Choroid plexus epithelial cell (primary cell): Measurements from ENCODE around the gene PPP1R8.
"Not testable (repeated sequence)": the region's sequence is repeated elsewhere in the genome, so short reads cannot be mapped to it uniquely, and the experiment has no call there.

Experiments used
- DNase-seq: peaks from one replicate; pipeline ENCODE4 v3.0.0-alpha.2; 2010; ENCODE audit warnings: low read depth
- H3K4me3 ChIP-seq: 2 replicates; pipeline ENCODE4 v1.5.1; 2011; ENCODE audit warnings: low read depth, mild to moderate bottlenecking, control low read depth, low read length, moderate library complexity
- TF ChIP-seq, protein P1 (sequence below): conservative IDR thresholded peaks from 2 replicates; pipeline ENCODE4 v1.5.1; 2011; ENCODE audit warnings: low read depth, mild to moderate bottlenecking, control low read depth, inconsistent platforms, low read length, moderate library complexity

PPP1R8 gene

DNA sequence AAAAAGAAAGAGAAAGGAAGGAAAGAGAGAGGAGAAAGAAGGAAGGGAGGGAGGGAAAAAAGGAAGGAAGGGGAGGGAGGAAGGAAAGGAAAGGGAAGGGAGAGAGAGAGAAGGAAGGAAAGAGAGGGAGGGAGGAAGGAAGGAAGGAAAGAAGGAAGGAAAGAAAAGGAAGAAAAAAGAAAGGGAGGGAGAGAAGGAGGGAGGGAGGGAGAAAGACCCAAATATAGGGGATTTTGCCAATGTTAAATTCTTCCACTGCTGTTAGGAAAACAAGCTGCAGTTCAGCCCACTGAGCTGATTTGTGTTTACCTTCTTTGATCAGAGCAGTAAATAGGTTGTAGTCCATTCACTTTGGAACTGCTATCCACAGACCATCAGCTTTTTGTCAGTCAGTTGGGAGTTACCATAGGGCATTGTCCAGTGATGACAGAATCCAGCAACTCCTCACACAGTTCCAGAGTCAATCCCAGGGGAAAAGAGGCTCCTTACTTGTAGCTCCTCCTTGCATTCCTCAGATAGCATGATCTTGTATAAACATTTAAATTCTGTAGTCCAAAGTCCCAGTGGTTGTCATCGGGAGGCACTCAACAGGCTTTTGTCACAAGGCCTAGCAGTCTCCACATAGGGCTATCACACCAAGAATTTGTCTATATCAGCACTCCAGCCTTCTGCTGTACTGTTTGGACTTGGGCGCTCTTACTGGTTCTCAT lies 13.5 kb upstream of the PPP1R8 start:
- no peak overlapping the region for H3K4me3 ChIP-seq
- peak; percentile 67 for DNase-seq
- TF ChIP-seq, protein P1, sequence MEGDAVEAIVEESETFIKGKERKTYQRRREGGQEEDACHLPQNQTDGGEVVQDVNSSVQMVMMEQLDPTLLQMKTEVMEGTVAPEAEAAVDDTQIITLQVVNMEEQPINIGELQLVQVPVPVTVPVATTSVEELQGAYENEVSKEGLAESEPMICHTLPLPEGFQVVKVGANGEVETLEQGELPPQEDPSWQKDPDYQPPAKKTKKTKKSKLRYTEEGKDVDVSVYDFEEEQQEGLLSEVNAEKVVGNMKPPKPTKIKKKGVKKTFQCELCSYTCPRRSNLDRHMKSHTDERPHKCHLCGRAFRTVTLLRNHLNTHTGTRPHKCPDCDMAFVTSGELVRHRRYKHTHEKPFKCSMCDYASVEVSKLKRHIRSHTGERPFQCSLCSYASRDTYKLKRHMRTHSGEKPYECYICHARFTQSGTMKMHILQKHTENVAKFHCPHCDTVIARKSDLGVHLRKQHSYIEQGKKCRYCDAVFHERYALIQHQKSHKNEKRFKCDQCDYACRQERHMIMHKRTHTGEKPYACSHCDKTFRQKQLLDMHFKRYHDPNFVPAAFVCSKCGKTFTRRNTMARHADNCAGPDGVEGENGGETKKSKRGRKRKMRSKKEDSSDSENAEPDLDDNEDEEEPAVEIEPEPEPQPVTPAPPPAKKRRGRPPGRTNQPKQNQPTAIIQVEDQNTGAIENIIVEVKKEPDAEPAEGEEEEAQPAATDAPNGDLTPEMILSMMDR, result no peak

DNA sequence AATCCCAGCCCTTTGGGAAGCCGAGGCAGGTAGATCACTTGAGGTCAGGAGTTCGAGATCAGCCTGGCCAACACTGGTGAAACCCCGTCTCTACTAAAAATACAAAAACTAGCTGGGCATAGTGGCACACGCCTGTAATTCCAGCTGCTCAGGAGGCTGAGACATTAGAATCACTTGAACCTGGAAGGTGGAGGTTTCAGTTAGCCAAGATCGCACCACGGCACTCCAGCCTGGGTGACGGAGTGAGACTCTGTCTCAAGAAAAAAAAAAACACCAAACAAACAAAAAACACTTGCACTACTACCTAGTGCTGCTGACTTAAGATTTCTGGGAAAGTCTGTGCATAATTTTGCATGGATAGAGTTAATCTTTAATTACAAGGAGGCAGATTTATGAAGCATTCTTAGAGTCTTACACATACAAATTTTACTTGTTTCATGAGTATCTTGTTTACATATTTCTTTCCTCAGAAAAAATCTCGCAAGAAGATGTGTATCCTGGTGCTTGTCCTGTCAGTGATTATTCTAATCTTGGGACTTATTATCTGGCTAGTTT lies 8.7 kb upstream of the PPP1R8 start:
- H3K4me3 ChIP-seq, result no peak overlapping the region
- TF ChIP-seq, protein P1, result no peak
- DNase-seq, result no peak

DNA sequence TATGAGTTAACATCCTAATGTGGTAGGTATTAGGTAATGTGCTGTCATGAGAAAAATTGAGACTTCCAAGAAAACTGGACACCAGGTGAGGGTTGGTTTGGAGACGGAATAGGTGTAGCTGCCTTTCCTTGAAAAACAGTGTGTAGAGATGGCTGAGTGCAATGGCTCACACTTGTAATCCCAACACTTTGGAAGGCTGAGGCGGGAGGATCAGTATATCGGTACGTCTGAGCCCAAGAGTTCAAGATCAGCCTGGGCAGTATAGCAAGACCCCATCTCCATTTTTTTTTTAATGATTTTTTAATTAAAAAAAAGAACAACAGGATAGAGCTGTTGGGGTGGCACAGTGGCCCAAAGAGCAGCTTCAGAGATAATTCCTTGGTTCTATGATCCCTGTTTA lies 6.8 kb upstream of the PPP1R8 start:
- no peak for DNase-seq
- TF ChIP-seq, protein P1, result no peak

DNA sequence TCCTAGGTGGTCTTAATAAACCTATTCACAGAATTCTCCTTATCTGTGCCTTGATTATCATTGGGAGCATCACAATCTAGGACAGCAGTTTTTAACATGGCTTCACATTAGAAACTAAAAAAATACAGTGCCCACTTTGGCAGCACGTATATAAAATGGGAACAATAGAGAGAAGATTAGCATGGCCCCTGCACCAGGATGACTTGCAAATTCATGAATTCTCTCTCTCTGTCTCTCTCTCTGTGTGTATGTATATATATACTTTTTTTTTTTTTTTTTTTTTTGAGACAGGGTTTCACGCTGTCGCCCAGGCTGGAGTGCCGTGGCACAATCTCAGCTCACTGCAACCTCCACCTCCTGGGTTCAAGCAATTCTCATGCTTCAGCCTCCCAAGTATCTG lies 6.2 kb upstream of the PPP1R8 start:
- no peak for DNase-seq
- TF ChIP-seq, protein P1, result no peak
- H3K4me3 ChIP-seq, result no peak overlapping the region

More for the DNA sequence above, 6.8 kb upstream of the PPP1R8 start:
- no peak overlapping the region for H3K4me3 ChIP-seq

DNA sequence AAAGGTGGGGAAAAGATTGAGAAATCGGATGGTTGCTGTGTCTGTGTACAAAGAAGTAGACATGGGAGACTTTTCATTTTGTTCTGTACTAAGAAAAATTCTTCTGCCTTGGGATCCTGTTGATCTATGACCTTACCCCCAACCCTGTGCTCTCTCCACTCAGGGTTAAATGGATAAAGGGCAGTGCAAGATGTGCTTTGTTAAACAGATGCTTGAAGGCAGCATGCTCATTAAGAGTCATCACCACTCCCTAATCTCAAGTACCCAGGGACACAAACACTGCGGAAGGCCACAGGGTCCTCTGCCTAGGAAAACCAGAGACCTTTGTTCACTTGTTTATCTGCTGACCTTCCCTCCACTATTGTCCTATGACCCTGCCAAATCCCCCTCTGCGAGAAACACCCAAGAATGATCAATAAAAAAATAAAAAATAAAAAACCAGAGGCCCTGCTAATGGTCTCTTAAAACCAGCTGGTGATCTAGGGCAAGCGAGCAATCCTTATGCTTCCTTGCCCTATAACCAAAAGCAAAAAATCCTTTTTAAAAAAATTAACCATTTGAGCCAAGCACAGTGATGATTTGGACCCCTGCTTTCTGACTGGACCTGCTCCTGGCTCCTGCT lies 1.1 kb upstream of the PPP1R8 start:
- DNase-seq, H3K4me3 ChIP-seq: not testable (repeated sequence)

DNA sequence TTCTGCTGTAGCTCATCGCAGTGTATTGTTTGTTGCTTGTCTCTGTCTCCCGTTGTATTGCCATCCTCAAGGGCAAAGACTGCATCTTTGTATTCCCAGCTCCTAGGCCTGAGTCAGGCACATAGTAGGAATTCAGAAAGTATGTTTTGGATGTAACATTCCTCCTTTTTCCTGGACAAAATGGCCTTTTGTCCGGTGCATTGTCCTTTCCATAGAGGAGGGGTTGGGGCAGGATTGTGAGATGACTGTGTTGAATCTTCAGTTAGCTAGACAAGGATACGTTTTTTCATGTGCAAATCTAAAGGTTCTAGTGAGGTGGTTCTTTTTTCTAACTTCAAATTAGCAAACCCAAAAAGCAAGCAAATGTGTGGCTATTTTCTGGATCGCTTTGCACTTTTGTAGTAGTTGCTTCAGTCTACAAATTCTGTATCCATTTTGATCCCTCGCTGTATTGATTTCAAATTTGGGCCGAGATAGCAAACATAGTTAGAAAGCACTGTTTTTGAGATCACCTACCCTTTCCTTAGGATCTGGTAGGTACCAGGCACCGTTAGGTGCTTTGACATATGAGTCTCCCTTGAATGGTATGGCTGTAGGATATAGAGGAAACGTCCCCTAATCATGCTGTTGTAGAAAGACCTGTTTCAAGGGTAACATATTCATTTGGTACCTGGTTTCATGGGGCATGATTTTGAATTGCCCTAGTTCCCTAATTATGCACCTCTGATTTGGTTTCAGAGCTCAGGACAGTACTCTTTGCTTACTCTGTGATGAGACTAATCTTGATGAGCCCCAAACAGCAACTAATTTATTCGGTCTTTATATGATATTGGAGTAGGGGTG lies 1.2 kb downstream of the PPP1R8 start:
- peak overlapping the region; percentile 88 for H3K4me3 ChIP-seq
- TF ChIP-seq, protein P1, result no peak
- peak; percentile 15 for DNase-seq

DNA sequence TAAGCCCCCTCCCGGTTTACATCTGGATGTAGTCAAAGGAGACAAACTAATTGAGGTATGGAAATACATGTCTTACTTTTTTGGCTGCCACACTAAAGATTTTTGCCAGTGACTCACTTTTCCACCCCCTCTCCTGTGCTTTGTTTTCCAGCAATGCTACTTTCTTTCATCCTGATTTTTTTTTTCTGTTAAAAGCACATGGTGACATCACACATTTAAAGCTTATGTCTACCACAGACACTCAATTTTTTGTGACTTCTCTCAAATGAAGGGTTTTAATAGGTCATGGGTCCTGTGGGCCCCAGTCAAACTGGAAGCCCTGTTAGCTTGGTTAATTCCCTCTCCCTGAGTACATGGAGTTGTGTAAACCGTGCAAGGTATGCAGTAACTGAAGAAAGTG lies 2.2 kb downstream of the PPP1R8 start:
- H3K4me3 ChIP-seq, result no peak overlapping the region
- DNase-seq, result peak; percentile 41
- TF ChIP-seq, protein P1, result no peak
